BE2C (cell line): ENCODE results near the gene PHEX.

Experiments used
- DNase-seq: peaks from one replicate; pipeline ENCODE4 v3.0.0-alpha.2; 2020
- H3K27me3 ChIP-seq: fragments of 250-450 bp; sonication (Bioruptor Pico); 2 replicates; pipeline ENCODE4 v1.5.1; 2020; ENCODE audit warnings: mild to moderate bottlenecking
- H3K36me3 ChIP-seq: fragments of 250-450 bp; sonication (Bioruptor Pico); 2 replicates; pipeline ENCODE4 v1.5.1; 2020; ENCODE audit warnings: mild to moderate bottlenecking
- H3K4me1 ChIP-seq: fragments of 250-450 bp; sonication (Bioruptor Pico); 2 replicates; pipeline ENCODE4 v1.5.1; 2020
- H3K4me3 ChIP-seq: 2 replicates; pipeline ENCODE4 v1.5.1; 2011; ENCODE audit warnings: low read depth, low read length
- H3K9me3 ChIP-seq: fragments of 250-450 bp; sonication (Bioruptor Pico); 2 replicates; pipeline ENCODE4 v1.5.1; 2020
- CTCF ChIP-seq: IDR thresholded peaks from 2 replicates; pipeline ENCODE4 v1.5.1; 2012; ENCODE audit warnings: mild to moderate bottlenecking, low read depth, low read length

The PHEX gene

GRCh38 chrX:22135171-22135711 lies 103.1 kb downstream of the PHEX start:
- DNase-seq, result peak; percentile 15
- H3K4me3 ChIP-seq, result no peak overlapping the region; the same call in 1 of the 2 replicates
- H3K9me3 ChIP-seq, result no peaks in the 10 kb centered on the region
- no peak for TF ChIP-seq CTCF
- no peaks in the 10 kb centered on the region for H3K27me3 ChIP-seq
- H3K4me1 ChIP-seq, result peaks cover 11% of the 10 kb centered on the region
- H3K36me3 ChIP-seq, result no peaks in the 10 kb centered on the region

GRCh38 chrX:22135994-22136684 lies 104.0 kb downstream of the PHEX start:
- peaks cover 11% of the 10 kb centered on the region for H3K4me1 ChIP-seq
- H3K9me3 ChIP-seq, result no peaks in the 10 kb centered on the region
- H3K4me3 ChIP-seq, result no peak overlapping the region
- H3K27me3 ChIP-seq, result no peaks in the 10 kb centered on the region
- H3K36me3 ChIP-seq, result no peaks in the 10 kb centered on the region
- peak; percentile 23 for DNase-seq
- TF ChIP-seq CTCF, result peak; percentile 55

GRCh38 chrX:22136711-22137110 lies 104.6 kb downstream of the PHEX start:
- Histone ChIP-seq H3K9me3 (no peaks in the 10 kb centered on the region), H3K4me3 (no peak overlapping the region), H3K27me3 (no peaks in the 10 kb centered on the region), H3K36me3 (no peaks in the 10 kb centered on the region), H3K4me1 (peaks cover 11% of the 10 kb centered on the region)
- no peak for DNase-seq
- TF ChIP-seq CTCF, result no peak

- no peak overlapping the region for H3K4me3 ChIP-seq
- TF ChIP-seq CTCF, result no peak
- no peaks in the 10 kb centered on the region for H3K27me3 ChIP-seq
- peaks cover 11% of the 10 kb centered on the region for H3K4me1 ChIP-seq
- no peaks in the 10 kb centered on the region for H3K36me3 ChIP-seq
- no peaks in the 10 kb centered on the region for H3K9me3 ChIP-seq
- no peak for DNase-seq
These were observed 107.7 kb downstream of the PHEX start for GRCh38 chrX:22139822-22140221.

- no peak for TF ChIP-seq CTCF
- Histone ChIP-seq H3K4me3 (no peak overlapping the region), H3K4me1 (peaks cover 3% of the 10 kb centered on the region; the same call in 1 of the 2 replicates), H3K27me3 (no peaks in the 10 kb centered on the region), H3K9me3 (no peaks in the 10 kb centered on the region), H3K36me3 (no peaks in the 10 kb centered on the region)
- no peak for DNase-seq
These were observed 109.1 kb downstream of the PHEX start for GRCh38 chrX:22141047-22141730.

- no peaks in the 10 kb centered on the region for H3K9me3 ChIP-seq
- TF ChIP-seq CTCF, result no peak
- no peaks in the 10 kb centered on the region for H3K27me3 ChIP-seq
- H3K4me3 ChIP-seq, result no peak overlapping the region
- no peak for DNase-seq
- no peaks in the 10 kb centered on the region for H3K36me3 ChIP-seq
- H3K4me1 ChIP-seq, result no peaks in the 10 kb centered on the region
These were observed 115.1 kb downstream of the PHEX start for GRCh38 chrX:22147214-22147613.
